ENCODE results near the gene COQ8A.

Gene COQ8A

DNA sequence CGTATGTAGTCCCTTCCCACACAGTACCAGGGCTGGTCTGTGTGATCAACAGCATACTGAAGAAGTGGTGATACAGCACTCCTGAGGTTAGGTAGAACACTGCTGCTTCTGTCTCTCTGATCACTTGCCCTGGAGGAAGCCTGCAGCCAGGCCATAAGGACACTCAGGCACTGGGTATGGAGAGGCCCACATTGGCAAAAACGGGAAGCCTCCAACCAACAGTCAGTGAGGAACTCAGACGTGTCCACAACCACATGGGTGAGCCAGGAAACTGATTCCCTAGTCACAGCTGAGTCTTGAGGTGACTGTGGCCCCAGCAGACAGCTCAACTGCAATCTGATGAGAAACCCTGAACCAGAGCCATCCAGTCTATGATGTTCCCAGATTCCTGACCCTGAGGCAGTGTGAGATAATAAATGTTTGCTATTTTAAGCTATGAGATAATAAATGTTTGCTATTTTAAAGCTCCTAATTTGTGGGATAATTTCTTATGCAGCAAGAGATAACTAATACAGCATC, 62.5 kb downstream of the COQ8A start:
- Histone ChIP-seq H3K4me3 (ENCODE audit: low read length) (no peak overlapping the region), H3K27me3 (ENCODE audit: insufficient read depth, low read length) (no peaks in the 10 kb centered on the region), H3K9ac (ENCODE audit: low read depth, low read length) (no peak overlapping the region), H3K4me1 (ENCODE audit: insufficient read depth, low read length) (no peaks in the 10 kb centered on the region), H3K36me3 (ENCODE audit: insufficient read depth, low read length) (peaks cover 25% of the 10 kb centered on the region), H3K27ac (ENCODE audit: low read depth, low read length) (no peak overlapping the region), H3K9me3 (ENCODE audit: insufficient read depth, low read depth, low read length) (no peaks in the 10 kb centered on the region)
- WGBS = 91% methylated on average over 3 of the region's 3 CpGs

DNA sequence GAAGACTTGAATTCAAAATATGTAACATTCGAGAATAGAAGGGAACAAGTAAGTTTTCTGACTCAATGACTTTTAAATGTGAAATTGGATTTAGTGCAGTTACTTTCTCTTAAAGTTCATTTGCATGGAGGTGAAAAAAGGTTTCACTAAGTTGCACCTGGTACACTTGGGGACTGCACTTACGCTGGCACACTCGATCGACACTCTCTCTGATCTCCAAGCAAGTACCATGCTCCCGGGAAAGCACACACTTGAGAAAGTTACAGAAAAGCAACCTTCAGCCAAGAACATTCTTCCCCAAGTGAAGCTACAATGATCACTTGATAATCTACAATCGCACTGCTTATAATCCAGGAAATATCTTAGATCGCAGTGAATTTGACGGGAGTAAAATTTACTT, 63.1 kb downstream of the COQ8A start:
- WGBS = 95% methylated on average over 8 of the region's 8 CpGs
- Histone ChIP-seq H3K4me3 (ENCODE audit: low read length) (no peak overlapping the region), H3K36me3 (ENCODE audit: insufficient read depth, low read length) (peaks cover 25% of the 10 kb centered on the region), H3K9me3 (ENCODE audit: insufficient read depth, low read depth, low read length) (no peaks in the 10 kb centered on the region), H3K27ac (ENCODE audit: low read depth, low read length) (no peak overlapping the region), H3K27me3 (ENCODE audit: insufficient read depth, low read length) (no peaks in the 10 kb centered on the region), H3K4me1 (ENCODE audit: insufficient read depth, low read length) (no peaks in the 10 kb centered on the region), H3K9ac (ENCODE audit: low read depth, low read length) (no peak overlapping the region)

DNA sequence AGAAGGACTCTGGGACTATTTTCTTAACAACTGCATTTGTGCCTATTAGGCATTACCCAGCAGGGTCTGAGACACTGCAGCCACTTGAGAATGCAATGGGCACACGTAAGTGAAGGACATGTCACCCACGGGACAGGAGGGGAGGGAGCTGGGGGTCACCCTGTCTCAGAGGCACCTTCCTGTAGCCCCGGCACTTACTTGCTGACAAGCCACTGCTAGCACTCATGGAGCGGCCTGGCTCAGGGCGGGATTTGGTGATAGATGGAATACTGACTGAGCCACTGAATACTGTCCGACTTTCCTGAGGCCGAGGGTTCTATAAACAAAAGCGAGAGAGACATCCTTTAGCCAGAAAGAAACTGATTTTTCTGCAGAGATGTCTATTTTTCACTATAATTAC, 64.7 kb downstream of the COQ8A start:
- Histone ChIP-seq H3K4me1 (ENCODE audit: insufficient read depth, low read length) (no peaks in the 10 kb centered on the region), H3K9me3 (ENCODE audit: insufficient read depth, low read depth, low read length) (no peaks in the 10 kb centered on the region), H3K27ac (ENCODE audit: low read depth, low read length) (no peak overlapping the region), H3K27me3 (ENCODE audit: insufficient read depth, low read length) (no peaks in the 10 kb centered on the region), H3K4me3 (ENCODE audit: low read length) (no peak overlapping the region), H3K9ac (ENCODE audit: low read depth, low read length) (no peak overlapping the region), H3K36me3 (ENCODE audit: insufficient read depth, low read length) (peaks cover 25% of the 10 kb centered on the region)
- 95% methylated on average over 8 of the region's 8 CpGs for WGBS

DNA sequence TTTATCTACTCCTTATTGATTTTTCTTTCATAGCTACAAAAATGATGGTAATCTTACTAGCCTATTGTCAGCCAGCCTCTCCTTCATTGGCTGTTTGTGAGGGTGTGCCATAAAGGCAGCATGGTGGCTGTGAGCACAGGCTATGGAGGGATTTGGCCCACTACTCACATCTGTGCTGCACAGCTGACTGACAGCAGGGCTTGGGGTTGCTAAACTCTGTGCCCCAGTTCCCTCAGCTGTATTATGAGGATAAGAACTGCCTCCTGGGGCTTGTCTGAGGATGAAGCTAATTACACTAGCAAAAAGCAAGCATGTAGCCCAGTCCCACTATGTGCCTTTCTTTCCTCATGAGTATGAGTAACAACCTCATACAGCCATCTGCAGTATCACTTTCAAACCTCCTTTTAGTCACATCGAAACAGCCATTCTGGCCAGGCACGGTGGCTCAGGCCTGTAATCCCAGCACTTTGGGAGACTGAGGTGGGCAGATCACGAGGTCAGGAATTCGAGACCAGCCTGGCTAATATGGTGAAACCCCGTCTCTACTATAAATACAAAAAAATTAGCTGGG, 66.2 kb downstream of the COQ8A start:
- Histone ChIP-seq H3K9me3 (ENCODE audit: insufficient read depth, low read depth, low read length) (no peaks in the 10 kb centered on the region), H3K4me1 (ENCODE audit: insufficient read depth, low read length) (no peaks in the 10 kb centered on the region)
- 89% methylated on average over 5 of the region's 5 CpGs for WGBS

DNA sequence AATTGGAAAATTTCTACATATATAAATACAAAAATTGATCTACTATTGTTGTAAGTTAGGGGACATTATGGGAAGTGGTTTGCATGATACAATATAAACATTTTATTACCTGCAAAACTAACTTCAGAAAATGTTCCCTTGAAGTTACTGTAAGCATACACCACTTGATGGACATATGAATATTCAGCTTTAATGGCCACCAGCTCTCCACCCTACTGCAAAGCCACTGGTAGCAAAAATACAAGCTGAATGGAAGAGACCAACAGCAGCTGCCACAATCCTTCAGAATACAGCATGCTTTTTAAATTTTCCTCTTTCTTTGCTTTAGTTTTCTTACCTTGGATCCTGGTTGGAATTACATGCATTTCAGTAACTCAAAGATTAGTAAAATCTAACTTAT, 69.8 kb downstream of the COQ8A start:
- Histone ChIP-seq H3K27me3 (ENCODE audit: insufficient read depth, low read length) (no peaks in the 10 kb centered on the region), H3K36me3 (ENCODE audit: insufficient read depth, low read length) (peaks cover 23% of the 10 kb centered on the region), H3K4me3 (ENCODE audit: low read length) (no peak overlapping the region), H3K9me3 (ENCODE audit: insufficient read depth, low read depth, low read length) (no peaks in the 10 kb centered on the region), H3K4me1 (ENCODE audit: insufficient read depth, low read length) (no peaks in the 10 kb centered on the region), H3K9ac (ENCODE audit: low read depth, low read length) (no peak overlapping the region), H3K27ac (ENCODE audit: low read depth, low read length) (no peak overlapping the region)

More for the DNA sequence above, 66.2 kb downstream of the COQ8A start:
- H3K27ac ChIP-seq (ENCODE audit: low read depth, low read length) = no peak overlapping the region
- H3K9ac ChIP-seq (ENCODE audit: low read depth, low read length) = no peak overlapping the region
- H3K36me3 ChIP-seq (ENCODE audit: insufficient read depth, low read length) = peaks cover 35% of the 10 kb centered on the region
- no peak overlapping the region for H3K4me3 ChIP-seq (ENCODE audit: low read length)
- no peaks in the 10 kb centered on the region for H3K27me3 ChIP-seq (ENCODE audit: insufficient read depth, low read length)

DNA sequence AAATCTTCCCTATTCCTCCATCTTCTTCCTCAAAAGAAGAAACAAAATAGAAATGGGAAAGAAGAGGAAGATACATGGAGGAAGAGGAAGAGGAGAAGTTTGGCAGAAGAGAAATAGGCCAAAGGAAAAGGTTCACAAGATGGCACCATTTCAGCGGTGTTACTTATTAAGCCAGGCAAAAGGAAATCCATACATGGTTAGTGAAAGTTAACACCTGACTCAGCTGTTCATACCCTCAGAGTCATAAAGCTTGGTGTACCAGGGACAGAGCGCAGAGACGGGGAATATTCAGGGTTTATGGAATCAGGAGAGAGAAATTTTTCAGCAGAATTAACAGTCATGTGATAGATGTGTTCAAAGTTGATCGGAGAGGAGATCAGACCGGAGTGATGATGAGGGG, 70.6 kb downstream of the COQ8A start:
- Histone ChIP-seq H3K9ac (ENCODE audit: low read depth, low read length) (no peak overlapping the region), H3K9me3 (ENCODE audit: insufficient read depth, low read depth, low read length) (no peaks in the 10 kb centered on the region), H3K36me3 (ENCODE audit: insufficient read depth, low read length) (peaks cover 25% of the 10 kb centered on the region), H3K27me3 (ENCODE audit: insufficient read depth, low read length) (no peaks in the 10 kb centered on the region), H3K27ac (ENCODE audit: low read depth, low read length) (no peak overlapping the region), H3K4me3 (ENCODE audit: low read length) (no peak overlapping the region), H3K4me1 (ENCODE audit: insufficient read depth, low read length) (no peaks in the 10 kb centered on the region)
- WGBS = 95% methylated on average over 5 of the region's 5 CpGs

DNA sequence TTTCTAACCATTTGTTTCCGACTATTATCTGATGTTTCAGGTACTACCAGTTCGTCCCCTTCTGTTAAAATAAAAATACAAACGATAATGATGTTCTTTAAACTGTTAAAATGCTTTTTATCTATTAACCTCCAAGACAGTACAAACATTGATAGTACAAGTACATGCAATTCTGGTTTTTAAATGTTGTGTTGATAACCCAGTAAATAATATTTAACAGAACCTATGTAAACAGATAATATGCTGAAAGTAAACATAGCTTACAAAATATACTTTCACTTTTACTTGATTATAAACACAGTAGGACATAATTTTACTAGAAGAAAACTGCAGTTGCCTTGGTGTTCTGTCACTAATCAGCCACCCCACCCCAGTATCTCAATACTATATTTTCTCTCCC, 76.9 kb downstream of the COQ8A start:
- Histone ChIP-seq H3K4me3 (ENCODE audit: low read length) (no peak overlapping the region), H3K4me1 (ENCODE audit: insufficient read depth, low read length) (no peaks in the 10 kb centered on the region), H3K27ac (ENCODE audit: low read depth, low read length) (no peak overlapping the region), H3K9ac (ENCODE audit: low read depth, low read length) (no peak overlapping the region), H3K27me3 (ENCODE audit: insufficient read depth, low read length) (no peaks in the 10 kb centered on the region), H3K9me3 (ENCODE audit: insufficient read depth, low read depth, low read length) (peaks cover 3% of the 10 kb centered on the region; the same call in 1 of the 2 replicates), H3K36me3 (ENCODE audit: insufficient read depth, low read length) (peaks cover 58% of the 10 kb centered on the region)
- 98% methylated on average over 2 of the region's 3 CpGs for WGBS

DNA sequence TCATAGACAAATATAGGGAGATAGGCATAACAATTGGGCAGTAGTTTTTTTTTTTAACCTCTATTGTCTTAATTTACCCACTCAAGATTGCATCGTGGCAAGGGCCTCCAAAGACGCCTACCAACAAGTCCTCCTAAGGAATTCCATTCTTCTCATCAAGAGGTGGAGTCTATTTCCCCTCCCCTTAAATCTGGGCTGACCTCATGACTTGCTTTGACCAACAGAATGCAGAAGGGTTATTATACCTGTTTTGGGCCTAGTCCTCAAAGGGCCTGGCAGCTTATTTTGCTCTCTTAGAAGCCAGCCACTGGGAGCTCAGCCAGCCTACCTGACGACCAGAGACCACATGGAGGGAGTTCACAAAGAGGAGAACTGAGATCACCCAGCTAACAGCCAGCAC, 92.3 kb downstream of the COQ8A start:
- H3K4me3 ChIP-seq (ENCODE audit: low read length) = no peak overlapping the region
- H3K36me3 ChIP-seq (ENCODE audit: insufficient read depth, low read length) = peaks cover 61% of the 10 kb centered on the region
- H3K9ac ChIP-seq (ENCODE audit: low read depth, low read length) = no peak overlapping the region
- 0 out of 2 replicates have a peak overlapping the region, but pooled peaks have one; percentile 5 for H3K27ac ChIP-seq (ENCODE audit: low read depth, low read length)
- 81% methylated on average over 3 of the region's 3 CpGs for WGBS
- no peaks in the 10 kb centered on the region for H3K9me3 ChIP-seq (ENCODE audit: insufficient read depth, low read depth, low read length)
- no peaks in the 10 kb centered on the region for H3K27me3 ChIP-seq (ENCODE audit: insufficient read depth, low read length)
- no peaks in the 10 kb centered on the region for H3K4me1 ChIP-seq (ENCODE audit: insufficient read depth, low read length)

DNA sequence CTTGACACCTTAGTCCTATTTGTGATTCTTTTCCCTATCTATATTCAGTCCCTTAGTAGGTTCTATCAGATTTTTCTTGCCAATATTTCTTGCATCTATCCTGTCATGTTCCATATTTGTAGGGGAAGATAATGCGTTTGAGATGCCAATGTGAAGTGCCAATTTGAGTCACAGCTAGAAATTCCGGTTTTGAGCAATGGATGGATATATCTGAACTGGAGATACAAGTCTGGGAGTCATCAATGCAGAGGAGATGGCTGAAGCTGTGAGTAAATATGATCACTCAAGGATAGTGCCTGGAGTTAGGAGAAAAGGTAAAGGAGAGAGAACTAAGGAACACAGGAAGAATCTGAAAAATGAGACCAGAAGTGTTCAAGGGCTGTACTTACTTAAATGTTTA, 93.8 kb downstream of the COQ8A start:
- WGBS = 91% methylated on average over 2 of the region's 2 CpGs
- Histone ChIP-seq H3K27me3 (ENCODE audit: insufficient read depth, low read length) (no peaks in the 10 kb centered on the region), H3K9ac (ENCODE audit: low read depth, low read length) (no peak overlapping the region), H3K9me3 (ENCODE audit: insufficient read depth, low read depth, low read length) (no peaks in the 10 kb centered on the region), H3K4me1 (ENCODE audit: insufficient read depth, low read length) (no peaks in the 10 kb centered on the region), H3K4me3 (ENCODE audit: low read length) (no peak overlapping the region), H3K27ac (ENCODE audit: low read depth, low read length) (no peak overlapping the region), H3K36me3 (ENCODE audit: insufficient read depth, low read length) (peaks cover 55% of the 10 kb centered on the region)

DNA sequence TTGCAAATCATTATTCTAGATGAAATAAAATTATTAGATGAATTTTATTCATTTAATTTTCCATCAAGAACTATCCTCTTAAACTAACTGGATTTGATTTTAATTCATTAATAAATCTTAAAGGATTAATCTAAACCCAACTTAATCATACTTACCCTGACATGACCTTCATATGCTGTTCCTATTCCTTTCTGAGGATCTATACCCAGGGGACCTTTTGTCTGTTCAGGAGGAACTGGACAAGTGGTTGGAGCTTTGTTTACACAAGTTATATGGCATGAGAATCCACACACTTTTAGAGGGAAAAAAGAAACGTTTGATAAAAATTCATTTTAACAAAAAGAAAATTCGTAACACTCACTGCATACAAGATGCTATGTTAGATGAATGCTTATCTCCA, 95.2 kb downstream of the COQ8A start:
- H3K9ac ChIP-seq (ENCODE audit: low read depth, low read length) = no peak overlapping the region
- H3K9me3 ChIP-seq (ENCODE audit: insufficient read depth, low read depth, low read length) = no peaks in the 10 kb centered on the region
- H3K27me3 ChIP-seq (ENCODE audit: insufficient read depth, low read length) = no peaks in the 10 kb centered on the region
- H3K27ac ChIP-seq (ENCODE audit: low read depth, low read length) = no peak overlapping the region
- no peak overlapping the region for H3K4me3 ChIP-seq (ENCODE audit: low read length)
- no CpG with 5 or more reads among the region's 2 CpGs for WGBS
- no peaks in the 10 kb centered on the region for H3K4me1 ChIP-seq (ENCODE audit: insufficient read depth, low read length)
- H3K36me3 ChIP-seq (ENCODE audit: insufficient read depth, low read length) = peaks cover 53% of the 10 kb centered on the region

DNA sequence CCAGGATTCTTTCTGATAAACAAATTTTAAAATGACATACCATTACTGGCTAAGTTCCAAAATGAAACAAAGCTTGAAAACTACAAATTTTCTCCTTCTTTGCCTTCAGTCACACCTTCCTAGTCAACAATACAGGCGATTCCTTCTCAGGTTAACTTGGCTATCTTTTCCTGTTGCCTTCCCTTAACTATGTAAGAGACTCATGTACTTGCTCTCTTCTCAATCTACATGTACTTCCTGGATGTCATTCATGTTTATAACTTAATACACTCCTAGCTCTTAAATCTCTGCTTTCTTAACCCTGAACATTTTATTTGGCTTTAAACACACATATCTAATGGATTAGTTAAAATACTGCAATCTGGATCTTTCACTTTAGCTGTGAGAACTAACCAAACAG, 97.0 kb downstream of the COQ8A start:
- no peaks in the 10 kb centered on the region for H3K27me3 ChIP-seq (ENCODE audit: insufficient read depth, low read length)
- H3K36me3 ChIP-seq (ENCODE audit: insufficient read depth, low read length) = peaks cover 36% of the 10 kb centered on the region
- no peak overlapping the region for H3K27ac ChIP-seq (ENCODE audit: low read depth, low read length)
- H3K9me3 ChIP-seq (ENCODE audit: insufficient read depth, low read depth, low read length) = no peaks in the 10 kb centered on the region
- no peak overlapping the region for H3K9ac ChIP-seq (ENCODE audit: low read depth, low read length)
- H3K4me3 ChIP-seq (ENCODE audit: low read length) = no peak overlapping the region
- 90% methylated on average over 1 of the region's 1 CpG for WGBS
- no peaks in the 10 kb centered on the region for H3K4me1 ChIP-seq (ENCODE audit: insufficient read depth, low read length)
